SK-N-SH (cell line): Measurements from ENCODE around the gene MT1X. TPM values are rescaled to one million over a fixed set of nuclear protein-coding genes. Genes with fewer than 3 reads are reported as not detected.

Experiments
- CTCF ChIA-PET: fragments of 300-600, 350-600 bp; formaldehyde crosslinking; extraction: SDS; loops from one replicate; lab custom pipeline; 2021; lab: Yijun Ruan, JAX
- POLR2A ChIA-PET: fragments of 350-600 bp; sonication (Branson Sonifier 250); formaldehyde crosslinking; extraction: SDS; loops from one replicate; lab custom pipeline; 2020; ENCODE audit warnings: antibody characterized with exemption, inconsistent platforms; lab: Yijun Ruan, JAX
- DNase-seq: peaks from one replicate; pipeline ENCODE4 v3.0.0; 2012
- H2AFZ ChIP-seq: fragments of 200-600 bp; sonication (generic); 2 replicates; pipeline ENCODE4 v1.8.1; 2016; ENCODE audit warnings: antibody characterized with exemption, mild to moderate bottlenecking, low read depth
- H3F3A ChIP-seq: fragments of 200-600 bp; sonication (generic); replicated peaks from 2 replicates; pipeline ENCODE3; 2016; ENCODE audit warnings: antibody characterized with exemption, mild to moderate bottlenecking; ENCODE audit not compliant: insufficient read depth
- H3K27ac ChIP-seq, 2 experiments: fragments of 200-500 bp in 1 of 2; fragments of 200-600 bp in 1 of 2; sonication (Bioruptor generic) in 1 of 2; sonication (generic), shearing (Covaris generic) in 1 of 2; 2 replicates each; pipeline versions ENCODE4 v1.5.1 to v1.6.1; 2014 to 2016; ENCODE audit warnings: low read depth in 2 of 2, inconsistent platforms in 1 of 2, low read length in 1 of 2, mild to moderate bottlenecking in 1 of 2, mixed read lengths in 1 of 2
- H3K27me3 ChIP-seq: fragments of 200-600 bp; sonication (generic), shearing (Covaris generic); 2 replicates; pipeline ENCODE4 v1.6.1; 2016; ENCODE audit warnings: mixed run types; ENCODE audit not compliant: insufficient read depth
- H3K36me3 ChIP-seq, 2 experiments: fragments of 200-500 bp in 1 of 2; fragments of 200-600 bp in 1 of 2; sonication (Bioruptor generic) in 1 of 2; sonication (generic) in 1 of 2; replicated peaks in 1 of 2; 2 replicates each; pipeline versions ENCODE3 to v1.5.1; 2014 to 2016; ENCODE audit warnings: low read length in 1 of 2, mild to moderate bottlenecking in 1 of 2; ENCODE audit not compliant: insufficient read depth in 2 of 2, control insufficient read depth in 1 of 2
- H3K4me1 ChIP-seq, 2 experiments: fragments of 200-500 bp in 1 of 2; fragments of 200-600 bp in 1 of 2; sonication (Bioruptor generic) in 1 of 2; sonication (generic), shearing (Covaris generic) in 1 of 2; 2 replicates each; pipeline versions ENCODE4 v1.5.1 to v1.6.1; 2014 to 2016; ENCODE audit warnings: low read depth in 1 of 2, low read length in 1 of 2, mixed run types in 1 of 2; ENCODE audit not compliant: insufficient read depth in 2 of 2, control insufficient read depth in 1 of 2
- H3K4me2 ChIP-seq: fragments of 200-600 bp; sonication (generic), shearing (Covaris generic); 2 replicates; pipeline ENCODE4 v1.6.1; 2017; ENCODE audit warnings: mixed run types
- H3K4me3 ChIP-seq, 2 experiments: fragments of 200-500 bp in 1 of 2; fragments of 200-600 bp in 1 of 2; sonication (Bioruptor generic) in 1 of 2; sonication (generic), shearing (Covaris generic) in 1 of 2; 2 replicates each; pipeline versions ENCODE4 v1.5.1 to v1.8.1; 2014 to 2016; ENCODE audit warnings: low read depth in 2 of 2, inconsistent platforms in 1 of 2, low read length in 1 of 2, mild to moderate bottlenecking in 1 of 2, mixed read lengths in 1 of 2, moderate library complexity in 1 of 2
- H3K79me2 ChIP-seq: fragments of 200-600 bp; sonication (generic); 2 replicates; pipeline ENCODE4 v1.8.1; 2017; ENCODE audit warnings: mild to moderate bottlenecking; ENCODE audit not compliant: insufficient read depth
- H3K9ac ChIP-seq: fragments of 200-600 bp; sonication (generic); 2 replicates; pipeline ENCODE4 v1.6.1; 2017; ENCODE audit warnings: mixed run types
- H3K9me2 ChIP-seq: fragments of 200-600 bp; sonication (generic); 2 replicates; pipeline ENCODE4 v1.6.1; 2017; ENCODE audit warnings: mixed run types
- H3K9me3 ChIP-seq: fragments of 200-600 bp; sonication (generic); 2 replicates; pipeline ENCODE4 v1.6.1; 2017; ENCODE audit warnings: mixed run types, mild to moderate bottlenecking, moderate library complexity
- H4K20me1 ChIP-seq: fragments of 200-600 bp; sonication (generic); 2 replicates; pipeline ENCODE4 v1.6.1; 2017; ENCODE audit warnings: mild to moderate bottlenecking, mixed run types; ENCODE audit not compliant: insufficient read depth
- CHD2 ChIP-seq: fragments of 150-350 bp; IDR thresholded peaks from 2 replicates; pipeline ENCODE4 v1.6.1; 2018; ENCODE audit warnings: low read length; ENCODE audit not compliant: partially characterized antibody
- ELF1 ChIP-seq: IDR thresholded peaks from 2 replicates; pipeline ENCODE4 v1.4.0; 2012
- EP300 ChIP-seq, 2 experiments: IDR thresholded peaks; 2 replicates each; pipeline versions ENCODE4 v1.4.0 to v1.6.1; 2012; ENCODE audit warnings: borderline replicate concordance in 1 of 2, low read depth in 1 of 2, low read length in 1 of 2
- EZH2phosphoT487 ChIP-seq: fragments of 200-600 bp; sonication (generic); IDR thresholded peaks from 2 replicates; pipeline ENCODE4 v1.6.1; 2017; ENCODE audit warnings: low read depth, mixed run types, mild to moderate bottlenecking, antibody characterized with exemption, moderate library complexity, borderline replicate concordance
- FOSL2 ChIP-seq: IDR thresholded peaks from 2 replicates; pipeline ENCODE4 v1.4.0; 2012; ENCODE audit warnings: low read depth, mild to moderate bottlenecking, moderate library complexity, borderline replicate concordance
- FOXM1 ChIP-seq: IDR thresholded peaks from 2 replicates; pipeline ENCODE4 v1.4.0; 2012; ENCODE audit warnings: low read depth, mild to moderate bottlenecking
- GABPA ChIP-seq: IDR thresholded peaks from 2 replicates; pipeline ENCODE4 v1.4.0; 2012; ENCODE audit warnings: low read depth, mild to moderate bottlenecking
- GATA2 ChIP-seq: sonication (generic); formaldehyde crosslinking; IDR thresholded peaks from 2 replicates; pipeline ENCODE4 v1.5.0; 2020; ENCODE audit warnings: mild to moderate bottlenecking, missing genetic modification reagents
- MEF2A ChIP-seq: IDR thresholded peaks from 2 replicates; pipeline ENCODE4 v1.4.0; 2012; ENCODE audit warnings: low read depth, borderline replicate concordance
- MXI1 ChIP-seq: IDR thresholded peaks from 2 replicates; pipeline ENCODE4 v1.6.1; 2012; ENCODE audit warnings: mild to moderate bottlenecking, low read depth, low read length, improper control_type of control experiment
- POLR2AphosphoS5 ChIP-seq: IDR thresholded peaks from 2 replicates; pipeline ENCODE4 v1.6.1; 2012; ENCODE audit warnings: low read depth, low read length
- RAD21 ChIP-seq: IDR thresholded peaks from 2 replicates; pipeline ENCODE4 v1.6.1; 2012; ENCODE audit warnings: mild to moderate bottlenecking, low read length
- RCOR1 ChIP-seq: fragments of 150-350 bp; IDR thresholded peaks from 2 replicates; pipeline ENCODE4 v1.6.1; 2017; ENCODE audit warnings: antibody characterized with exemption, low read length
- RFX5 ChIP-seq: IDR thresholded peaks from 2 replicates; pipeline ENCODE4 v1.6.1; 2012; ENCODE audit warnings: mild to moderate bottlenecking, improper control_type of control experiment, low read length
- RXRA ChIP-seq: IDR thresholded peaks from 2 replicates; pipeline ENCODE4 v1.4.0; 2012; ENCODE audit warnings: low read depth, mild to moderate bottlenecking, borderline replicate concordance
- SIN3A ChIP-seq: IDR thresholded peaks from 2 replicates; pipeline ENCODE4 v1.6.1; 2012; ENCODE audit warnings: low read depth, mild to moderate bottlenecking, low read length, moderate library complexity, borderline replicate concordance
- TAF1 ChIP-seq: IDR thresholded peaks from 2 replicates; pipeline ENCODE4 v1.6.1; 2012; ENCODE audit warnings: low read depth, mild to moderate bottlenecking, low read length, moderate library complexity, borderline replicate concordance
- TEAD4 ChIP-seq: IDR thresholded peaks from 2 replicates; pipeline ENCODE4 v1.4.0; 2012; ENCODE audit warnings: mild to moderate bottlenecking, borderline replicate concordance; ENCODE audit not compliant: insufficient read depth
- WGBS: methylation state at CpG from one replicate; pipeline ENCODE4 v1.1.6; 2017; ENCODE audit warnings: low lambda C conversion rate; 5-methylcytosine and 5-hydroxymethylcytosine counted together
- polyA plus RNA-seq, 3 experiments: library from polyadenylated mRNA; depleted of rRNA; stranded (reverse); fragments of >200 nt; gene quantifications; 2 replicates each; pipeline ENCODE4 v1.2.3, GENCODE V29; 2012
- TF ChIP-seq, protein P1 (sequence below): IDR thresholded peaks from 2 replicates; pipeline ENCODE4 v1.4.0; 2012; ENCODE audit warnings: low read depth, borderline replicate concordance
- TF ChIP-seq, protein P2 (sequence below): fragments of 200-600 bp; sonication (generic); IDR thresholded peaks from 2 replicates; pipeline ENCODE4 v1.6.1; 2017; ENCODE audit warnings: antibody characterized with exemption, mild to moderate bottlenecking, moderate library complexity

Gene MT1X
- polyA plus RNA-seq, 1 of the 3 experiments (the other 2 are of a cell fraction) = 213 TPM

- Histone ChIP-seq H3K9me3 (no peaks in the 10 kb centered on the region), H3K9me2 (no peaks in the 10 kb centered on the region), H3K4me2 (no peak overlapping the region), H3K79me2 (no peaks in the 10 kb centered on the region), H3K27me3 (0 out of 2 replicates have a peak, but pooled peaks cover 19% of the 10 kb centered on the region), H3K9ac (no peak overlapping the region), H3F3A (no peaks in the 10 kb centered on the region), H3K4me1 (peaks cover 0 to 7% of the 10 kb centered on the region in 2 experiments; a peak in 2 of 4 replicates), H3K4me3 (no peak overlapping the region), H3K27ac (no peak overlapping the region), H4K20me1 (no peaks in the 10 kb centered on the region), H2AFZ (no peak overlapping the region), H3K36me3 (no peaks in the 10 kb centered on the region)
- TF ChIP-seq GATA2 (CRISPR knock-in tag) = peak; percentile 63
- TF ChIP-seq EP300 (IDR thresholded peaks at IDR 0.05; ENCODE audit: borderline replicate concordance in 1 of 2, low read depth in 1 of 2, low read length in 1 of 2) = peak in 1 of 2 experiments; percentile 35; a peak in 1 of 4 replicates
- no peak for TF ChIP-seq ELF1
- 0 out of 2 replicates have a peak, but pooled peaks have one; percentile 14 for TF ChIP-seq RCOR1
- ChIA-PET POLR2A (no interaction called here), CTCF (interaction anchor here (1.9 kb wide), 1 partner anchor 49 kb away, joined by 5 read pairs; no protein-coding TSS in a partner anchor)
- DNase-seq = peak; percentile 68
- no CpG with 5 or more reads among the region's 2 CpGs for WGBS
Measured at GRCh38 chr16:56649271-56649670, 33.0 kb upstream of the MT1X start.

- H3K27ac ChIP-seq = no peak overlapping the region
- no peak overlapping the region for H3K4me3 ChIP-seq
- no peaks in the 10 kb centered on the region for H3K79me2 ChIP-seq
- H3K9me3 ChIP-seq = no peaks in the 10 kb centered on the region
- ChIA-PET CTCF (interaction anchor here (1.9 kb wide), 1 partner anchor 49 kb away, joined by 5 read pairs; no protein-coding TSS in a partner anchor), POLR2A (no interaction called here)
- H3K27me3 ChIP-seq = 0 out of 2 replicates have a peak, but pooled peaks cover 15% of the 10 kb centered on the region
- H3F3A ChIP-seq = no peaks in the 10 kb centered on the region
- H3K9me2 ChIP-seq = no peaks in the 10 kb centered on the region
- H4K20me1 ChIP-seq = no peaks in the 10 kb centered on the region
- TF ChIP-seq MEF2A = no peak
- no peak for TF ChIP-seq TEAD4
- no peak for TF ChIP-seq CHD2
- no peak for TF ChIP-seq FOSL2
- no peaks in the 10 kb centered on the region for H3K36me3 ChIP-seq
- peaks cover 0 to 7% of the 10 kb centered on the region in 2 experiments; a peak in 2 of 4 replicates for H3K4me1 ChIP-seq
- no peak for DNase-seq
- no peak overlapping the region for H3K9ac ChIP-seq
- H3K4me2 ChIP-seq = no peak overlapping the region
- H2AFZ ChIP-seq = no peak overlapping the region
- 50% methylated on average over 3 of the region's 3 CpGs for WGBS
Measured at GRCh38 chr16:56649820-56650219, 32.5 kb upstream of the MT1X start.

- ChIA-PET CTCF (interaction anchor here (1.1 to 1.4 kb wide), 2 partner anchors 12 to 172 kb away, joined by 3 to 4 read pairs; no protein-coding TSS in a partner anchor), POLR2A (no interaction called here)
- no peaks in the 10 kb centered on the region for H3F3A ChIP-seq
- peaks cover 0 to 7% of the 10 kb centered on the region in 2 experiments; a peak in 2 of 4 replicates for H3K4me1 ChIP-seq
- H3K36me3 ChIP-seq = no peaks in the 10 kb centered on the region
- no CpG with 5 or more reads among the region's 7 CpGs for WGBS
- 0 out of 2 replicates have a peak, but pooled peaks cover 7% of the 10 kb centered on the region for H3K27me3 ChIP-seq
- no peak within 1 kb of the TSS for H3K9ac ChIP-seq
- H3K9me2 ChIP-seq = no peaks in the 10 kb centered on the region
- H4K20me1 ChIP-seq = no peaks in the 10 kb centered on the region
- H3K9me3 ChIP-seq = no peaks in the 10 kb centered on the region
- no peak within 1 kb of the TSS for H3K4me2 ChIP-seq
- no peak within 1 kb of the TSS for H3K4me3 ChIP-seq
- no peaks in the 10 kb centered on the region for H3K79me2 ChIP-seq
- DNase-seq = no peak
- no peak within 1 kb of the TSS for H2AFZ ChIP-seq
- H3K27ac ChIP-seq = no peak within 1 kb of the TSS
- TF ChIP-seq POLR2AphosphoS5 (no peak), FOXM1 (no peak), TAF1 (no peak), RXRA (no peak), ELF1 (no peak), SIN3A (no peak), RFX5 (no peak), MXI1 (no peak), EZH2phosphoT487 (no peak), GABPA (no peak), RAD21 (no peak), FOSL2 (no peak)
- TF ChIP-seq, protein P1, sequence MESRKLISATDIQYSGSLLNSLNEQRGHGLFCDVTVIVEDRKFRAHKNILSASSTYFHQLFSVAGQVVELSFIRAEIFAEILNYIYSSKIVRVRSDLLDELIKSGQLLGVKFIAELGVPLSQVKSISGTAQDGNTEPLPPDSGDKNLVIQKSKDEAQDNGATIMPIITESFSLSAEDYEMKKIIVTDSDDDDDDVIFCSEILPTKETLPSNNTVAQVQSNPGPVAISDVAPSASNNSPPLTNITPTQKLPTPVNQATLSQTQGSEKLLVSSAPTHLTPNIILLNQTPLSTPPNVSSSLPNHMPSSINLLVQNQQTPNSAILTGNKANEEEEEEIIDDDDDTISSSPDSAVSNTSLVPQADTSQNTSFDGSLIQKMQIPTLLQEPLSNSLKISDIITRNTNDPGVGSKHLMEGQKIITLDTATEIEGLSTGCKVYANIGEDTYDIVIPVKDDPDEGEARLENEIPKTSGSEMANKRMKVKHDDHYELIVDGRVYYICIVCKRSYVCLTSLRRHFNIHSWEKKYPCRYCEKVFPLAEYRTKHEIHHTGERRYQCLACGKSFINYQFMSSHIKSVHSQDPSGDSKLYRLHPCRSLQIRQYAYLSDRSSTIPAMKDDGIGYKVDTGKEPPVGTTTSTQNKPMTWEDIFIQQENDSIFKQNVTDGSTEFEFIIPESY = no peak
- TF ChIP-seq, protein P2, sequence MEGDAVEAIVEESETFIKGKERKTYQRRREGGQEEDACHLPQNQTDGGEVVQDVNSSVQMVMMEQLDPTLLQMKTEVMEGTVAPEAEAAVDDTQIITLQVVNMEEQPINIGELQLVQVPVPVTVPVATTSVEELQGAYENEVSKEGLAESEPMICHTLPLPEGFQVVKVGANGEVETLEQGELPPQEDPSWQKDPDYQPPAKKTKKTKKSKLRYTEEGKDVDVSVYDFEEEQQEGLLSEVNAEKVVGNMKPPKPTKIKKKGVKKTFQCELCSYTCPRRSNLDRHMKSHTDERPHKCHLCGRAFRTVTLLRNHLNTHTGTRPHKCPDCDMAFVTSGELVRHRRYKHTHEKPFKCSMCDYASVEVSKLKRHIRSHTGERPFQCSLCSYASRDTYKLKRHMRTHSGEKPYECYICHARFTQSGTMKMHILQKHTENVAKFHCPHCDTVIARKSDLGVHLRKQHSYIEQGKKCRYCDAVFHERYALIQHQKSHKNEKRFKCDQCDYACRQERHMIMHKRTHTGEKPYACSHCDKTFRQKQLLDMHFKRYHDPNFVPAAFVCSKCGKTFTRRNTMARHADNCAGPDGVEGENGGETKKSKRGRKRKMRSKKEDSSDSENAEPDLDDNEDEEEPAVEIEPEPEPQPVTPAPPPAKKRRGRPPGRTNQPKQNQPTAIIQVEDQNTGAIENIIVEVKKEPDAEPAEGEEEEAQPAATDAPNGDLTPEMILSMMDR = no peak
Measured at GRCh38 chr16:56651586-56651985, 30.7 kb upstream of the MT1X start, which contains the start of gene MT1B. TSS of gene MT1B (plus strand) at chr16:56651886. CDS start at chr16:56651954, 68 bp downstream.
